KMS-11 (cell line): ENCODE measurements around the gene PKHD1.

Experiments
- H2AFZ ChIP-seq: fragments of 200-600 bp; sonication (generic); 2 replicates; pipeline ENCODE4 v1.6.1; 2016; ENCODE audit warnings: antibody characterized with exemption, mixed run types, low read depth
- H3K27ac ChIP-seq: fragments of 200-600 bp; sonication (generic); 2 replicates; pipeline ENCODE4 v1.6.1; 2016; ENCODE audit warnings: mild to moderate bottlenecking, mixed run types
- H3K27me3 ChIP-seq: fragments of 200-600 bp; sonication (generic); 2 replicates; pipeline ENCODE4 v1.6.1; 2017; ENCODE audit warnings: mild to moderate bottlenecking, low read depth, mixed run types, moderate library complexity; ENCODE audit not compliant: insufficient read depth
- H3K36me3 ChIP-seq: fragments of 200-600 bp; sonication (generic); 2 replicates; pipeline ENCODE4 v1.6.1; 2017; ENCODE audit warnings: mild to moderate bottlenecking, mixed run types; ENCODE audit not compliant: insufficient read depth
- H3K4me1 ChIP-seq: fragments of 200-600 bp; sonication (generic); 2 replicates; pipeline ENCODE4 v1.6.1; 2016; ENCODE audit warnings: mild to moderate bottlenecking, low read depth, mixed run types; ENCODE audit not compliant: poor library complexity, severe bottlenecking
- H3K4me2 ChIP-seq: fragments of 200-600 bp; sonication (generic); 2 replicates; pipeline ENCODE4 v1.7.0; 2016; ENCODE audit warnings: mild to moderate bottlenecking, mixed run types
- H3K4me3 ChIP-seq: fragments of 200-600 bp; sonication (generic); IDR thresholded peaks from 2 replicates; pipeline ENCODE4 v1.6.1; 2017; ENCODE audit warnings: low read depth, low read length, mixed read lengths; ENCODE audit not compliant: insufficient read depth
- H3K79me2 ChIP-seq: fragments of 200-600 bp; sonication (generic); 2 replicates; pipeline ENCODE4 v1.6.1; 2016; ENCODE audit warnings: low read depth, mixed run types; ENCODE audit not compliant: insufficient read depth
- H3K9ac ChIP-seq: fragments of 200-600 bp; sonication (generic); 2 replicates; pipeline ENCODE4 v1.6.1; 2016; ENCODE audit warnings: mild to moderate bottlenecking, mixed run types
- H4K20me1 ChIP-seq: fragments of 200-600 bp; sonication (generic); 2 replicates; pipeline ENCODE4 v1.6.1; 2016; ENCODE audit warnings: mild to moderate bottlenecking, mixed run types; ENCODE audit not compliant: insufficient read depth
- CTCF ChIP-seq: fragments of 200-600 bp; sonication (generic); conservative IDR thresholded peaks from 2 replicates; pipeline ENCODE4 v1.6.1; 2017; ENCODE audit warnings: low read depth, mild to moderate bottlenecking, antibody characterized with exemption, low read length, moderate library complexity, mixed read lengths

The PKHD1 gene

GRCh38 chr6:51737580-51738360 lies 349.6 kb downstream of the PKHD1 start:
- Histone ChIP-seq H4K20me1 (no peaks in the 10 kb centered on the region), H3K4me2 (no peak overlapping the region), H3K4me3 (no peak overlapping the region), H3K27me3 (no peaks in the 10 kb centered on the region), H3K79me2 (no peaks in the 10 kb centered on the region), H3K9ac (no peak overlapping the region), H3K27ac (no peak overlapping the region), H3K4me1 (no peaks in the 10 kb centered on the region), H3K36me3 (no peaks in the 10 kb centered on the region), H2AFZ (no peak overlapping the region)
- no peak for TF ChIP-seq CTCF

GRCh38 chr6:51725155-51725554 lies 362.3 kb downstream of the PKHD1 start:
- Histone ChIP-seq H2AFZ (no peak overlapping the region), H3K27me3 (no peaks in the 10 kb centered on the region), H3K9ac (no peak overlapping the region), H3K27ac (no peak overlapping the region), H3K4me2 (no peak overlapping the region), H3K36me3 (no peaks in the 10 kb centered on the region), H4K20me1 (no peaks in the 10 kb centered on the region), H3K4me3 (no peak overlapping the region), H3K79me2 (no peaks in the 10 kb centered on the region), H3K4me1 (no peaks in the 10 kb centered on the region)
- no peak for TF ChIP-seq CTCF

- TF ChIP-seq CTCF, result no peak
- Histone ChIP-seq H3K4me3 (no peak overlapping the region), H3K36me3 (no peaks in the 10 kb centered on the region), H3K4me1 (no peaks in the 10 kb centered on the region), H2AFZ (no peak overlapping the region), H3K9ac (no peak overlapping the region), H3K27me3 (no peaks in the 10 kb centered on the region), H3K79me2 (no peaks in the 10 kb centered on the region), H3K27ac (no peak overlapping the region), H4K20me1 (no peaks in the 10 kb centered on the region), H3K4me2 (no peak overlapping the region)
These were observed 367.1 kb downstream of the PKHD1 start for GRCh38 chr6:51720327-51720726.

- H3K4me1 ChIP-seq, result no peaks in the 10 kb centered on the region
- TF ChIP-seq CTCF, result no peak
These were observed 368.1 kb downstream of the PKHD1 start for GRCh38 chr6:51719297-51719696.

More at GRCh38 chr6:51719297-51719696, 368.1 kb downstream of the PKHD1 start:
- Histone ChIP-seq H3K79me2 (no peaks in the 10 kb centered on the region), H3K27ac (no peak overlapping the region), H3K36me3 (no peaks in the 10 kb centered on the region), H3K4me2 (no peak overlapping the region), H4K20me1 (no peaks in the 10 kb centered on the region), H2AFZ (no peak overlapping the region), H3K9ac (no peak overlapping the region), H3K27me3 (no peaks in the 10 kb centered on the region), H3K4me3 (no peak overlapping the region)
